K562 (cell line): ENCODE data around the gene YES1. TPM values are rescaled to one million over a fixed set of nuclear protein-coding genes. Genes with fewer than 3 reads are reported as not detected.

Source experiments
- ATF3 ChIP-seq, 2 experiments: fragments of 450-650 bp in 1 of 2; sonication (generic) in 1 of 2; formaldehyde crosslinking in 1 of 2; IDR thresholded peaks in 1 of 2; conservative IDR thresholded peaks in 1 of 2; 2 replicates each; pipeline versions ENCODE4 v1.6.1 to v1.8.1; 2016 to 2023; ENCODE audit warnings: mild to moderate bottlenecking in 2 of 2, moderate library complexity in 2 of 2, inconsistent platforms in 1 of 2, missing genetic modification reagents in 1 of 2
- BCLAF1 ChIP-seq, 2 experiments: fragments of 450-650 bp in 1 of 2; IDR thresholded peaks; 2 replicates each; pipeline ENCODE4 v1.6.1; 2011 to 2017; ENCODE audit warnings: low read depth in 2 of 2, antibody characterized with exemption in 1 of 2, borderline replicate concordance in 1 of 2, low read length in 1 of 2, mild to moderate bottlenecking in 1 of 2, mixed read lengths in 1 of 2; ENCODE audit not compliant: control insufficient read depth in 1 of 2
- CBFA2T2 ChIP-seq: fragments of 450-650 bp; conservative IDR thresholded peaks from 2 replicates; pipeline ENCODE4 v1.6.1; 2017; ENCODE audit warnings: mild to moderate bottlenecking
- CBX2 ChIP-seq: fragments of 200-600 bp; sonication (generic); IDR thresholded peaks from one replicate; pipeline ENCODE4 v1.6.1; 2012; ENCODE audit warnings: mild to moderate bottlenecking, low read length, inconsistent platforms; ENCODE audit not compliant: insufficient read depth, poor library complexity, severe bottlenecking
- E2F8 ChIP-seq: fragments of 450-650 bp; IDR thresholded peaks from 2 replicates; pipeline ENCODE4 v1.7.1; 2018; ENCODE audit warnings: mild to moderate bottlenecking, low read depth; ENCODE audit not compliant: partially characterized antibody
- ELK1 ChIP-seq: sonication (generic); formaldehyde crosslinking; IDR thresholded peaks from 2 replicates; pipeline ENCODE4 v1.8.1; 2022; ENCODE audit warnings: missing genetic modification reagents
- HMG20B ChIP-seq: fragments of 250-450 bp; sonication (Bioruptor Pico); IDR thresholded peaks from 2 replicates; pipeline ENCODE4 v1.5.0; 2021; ENCODE audit warnings: mild to moderate bottlenecking
- KLF10 ChIP-seq: fragments of 250-450 bp; sonication (Bioruptor Pico); IDR thresholded peaks from 2 replicates; pipeline ENCODE4 v1.6.1; 2021; ENCODE audit warnings: matching md5 sums
- MYBL2 ChIP-seq, 2 experiments: fragments of 450-650 bp in 1 of 2; sonication (generic) in 1 of 2; formaldehyde crosslinking in 1 of 2; IDR thresholded peaks; 2 replicates each; pipeline versions ENCODE4 v1.6.1 to v1.8.1; 2017 to 2022; ENCODE audit warnings: borderline replicate concordance in 1 of 2, inconsistent platforms in 1 of 2, low read depth in 1 of 2, mild to moderate bottlenecking in 1 of 2, missing genetic modification reagents in 1 of 2, moderate library complexity in 1 of 2
- NUFIP1 ChIP-seq: fragments of 450-650 bp; IDR thresholded peaks from 2 replicates; pipeline ENCODE4 v1.6.1; 2018; ENCODE audit not compliant: partially characterized antibody
- POLR2AphosphoS5 ChIP-seq: IDR thresholded peaks from 2 replicates; pipeline ENCODE4 v1.6.1; 2011; ENCODE audit warnings: mild to moderate bottlenecking, low read depth, low read length, moderate library complexity; ENCODE audit not compliant: control insufficient read depth, insufficient read depth
- POLR2B ChIP-seq: fragments of 450-650 bp; IDR thresholded peaks from 2 replicates; pipeline ENCODE4 v1.6.1; 2018; ENCODE audit warnings: low read depth; ENCODE audit not compliant: partially characterized antibody
- ZNF133 ChIP-seq: fragments of 250-450 bp; sonication (Bioruptor Pico); IDR thresholded peaks from 2 replicates; pipeline ENCODE4 v1.4.0; 2020; ENCODE audit warnings: mild to moderate bottlenecking
- ZNF41 ChIP-seq: fragments of 250-450 bp; sonication (Bioruptor Pico); conservative IDR thresholded peaks from 2 replicates; pipeline ENCODE4 v1.4.0; 2020; ENCODE audit warnings: mild to moderate bottlenecking
- ZNF436 ChIP-seq: fragments of 250-450, 450-650 bp; sonication (Bioruptor Pico); formaldehyde crosslinking; IDR thresholded peaks from 2 replicates; pipeline ENCODE4 v1.7.0; 2020; ENCODE audit warnings: mild to moderate bottlenecking
- polyA plus RNA-seq, 8 experiments: library from polyadenylated mRNA; depleted of rRNA in 4 of 8; stranded (reverse) in 5 of 8; unstranded in 3 of 8; fragments of >200 nt; fragmentation: Nextera tagmentation in 2 of 8; fragmentation: Illumina TruSeq in 1 of 8; extraction: Ambion mirVana in 2 of 8; extraction: Trizol in 1 of 8; gene quantifications; 2 replicates each; pipeline versions ENCODE4 v1.2.1 to v1.2.3, GENCODE V29; 2011 to 2014; ENCODE audit warnings: inconsistent platforms in 1 of 8, missing spikeins in 1 of 8
- total RNA-seq, 7 experiments: library from RNA; depleted of rRNA in 6 of 7; stranded (reverse); fragments of >200 nt in 6 of 7; fragmentation: Illumina TruSeq in 2 of 7; extraction: Trizol in 2 of 7; gene quantifications; 2 replicates each; pipeline versions ENCODE4 v1.2.1 to v1.2.3, GENCODE V29; 2011 to 2021; ENCODE audit warnings: low replicate concordance in 1 of 7

The YES1 gene
- total and polyA plus RNA-seq, 9 of the 15 experiments (the other 6 are each of a cell fraction or from before 2014, with no cell fraction given) = 37.2 to 115 (median 77.7) TPM

- no peak for TF ChIP-seq E2F8
- TF ChIP-seq NUFIP1 = no peak
- TF ChIP-seq CBFA2T2 = no peak
- TF ChIP-seq BCLAF1 (IDR thresholded peaks at IDR 0.05; ENCODE audit: borderline replicate concordance in 1 of 2, control insufficient read depth in 1 of 2, low read depth in 2 of 2, low read length in 1 of 2) = no peak
- no peak for TF ChIP-seq ZNF41
- no peak for TF ChIP-seq CBX2
- no peak for TF ChIP-seq ATF3 (IDR thresholded peaks at IDR 0.05)
- TF ChIP-seq ATF3 (CRISPR knock-in tag; conservative IDR thresholded peaks at IDR 0.05) = no peak
- TF ChIP-seq ELK1 (CRISPR knock-in tag) = no peak
- TF ChIP-seq HMG20B (CRISPR knock-in tag) = no peak
- no peak for TF ChIP-seq ZNF436 (CRISPR knock-in tag)
- no peak for TF ChIP-seq KLF10 (CRISPR knock-in tag)
- no peak for TF ChIP-seq POLR2AphosphoS5
- no peak for TF ChIP-seq ZNF133
- no peak for TF ChIP-seq MYBL2 (IDR thresholded peaks at IDR 0.05; ENCODE audit: low read depth)
- no peak for TF ChIP-seq MYBL2 (CRISPR knock-in tag; IDR thresholded peaks at IDR 0.05; ENCODE audit: borderline replicate concordance)
- no peak for TF ChIP-seq POLR2B
Observed at GRCh38 chr18:711310-711656, 100.8 kb downstream of the YES1 start (continued).
